ENCODE results near the gene CADPS2. TPM values are rescaled to one million over a fixed set of nuclear protein-coding genes. Genes with fewer than 3 reads are reported as not detected.

The CADPS2 gene
- total RNA-seq, 1 donor from 2014 or later = 22.0 TPM

DNA sequence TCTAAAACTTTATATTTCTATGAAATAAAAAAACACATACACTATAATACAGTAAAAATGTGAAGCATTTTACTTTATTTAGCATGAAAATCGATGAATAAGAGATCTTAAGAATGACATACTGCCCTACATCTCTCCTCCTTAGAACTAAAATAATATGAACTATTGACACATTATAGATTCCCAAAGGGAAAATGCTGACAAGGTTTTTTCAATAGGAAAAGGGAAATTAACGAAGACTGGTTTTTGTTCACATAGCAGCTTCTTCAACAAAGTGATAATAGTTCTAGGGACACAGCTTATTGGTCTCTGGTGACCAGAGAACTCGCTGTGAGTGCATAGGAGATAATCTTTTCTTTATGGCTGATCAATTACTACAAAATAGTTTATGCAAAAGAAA lies 523.8 kb downstream of the CADPS2 start:
- no peak for DNase-seq

DNA sequence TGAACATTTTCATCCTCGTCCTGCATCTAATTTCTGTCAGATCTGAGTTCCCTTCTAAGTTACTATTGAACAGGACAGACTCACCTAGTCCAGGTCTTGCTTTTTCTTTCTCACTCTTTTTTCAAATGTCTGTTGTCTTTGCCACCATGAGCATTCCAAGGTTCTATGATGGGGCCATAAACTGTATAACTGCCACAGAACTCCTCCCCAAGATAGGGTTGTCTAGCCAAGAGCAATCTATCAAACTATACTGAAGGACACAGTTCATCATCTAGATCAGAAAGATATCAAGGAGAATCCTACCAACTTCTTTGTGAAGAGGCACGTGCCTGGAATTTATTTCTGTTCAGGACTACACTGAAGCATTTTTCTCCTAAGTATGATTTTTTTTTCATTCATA lies 531.6 kb downstream of the CADPS2 start:
- no peak for DNase-seq

DNA sequence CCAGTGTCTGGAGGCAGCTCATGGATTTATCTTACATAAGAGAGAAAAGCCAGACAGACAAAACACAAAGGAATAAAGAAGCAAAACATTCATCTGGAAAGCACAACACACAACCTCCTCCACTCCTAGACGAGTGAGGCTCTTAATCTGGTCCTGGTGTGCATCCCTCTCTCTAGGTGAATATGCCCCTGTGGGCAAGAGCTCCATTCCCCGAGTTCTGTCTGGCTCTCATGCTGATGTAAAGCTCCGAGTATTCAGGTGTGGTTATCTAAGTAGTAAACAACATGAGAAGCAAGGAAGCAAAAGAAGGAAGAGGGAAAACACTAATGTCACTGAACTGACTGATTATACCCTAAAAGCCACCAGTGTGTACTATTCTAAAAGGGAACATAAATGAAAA lies 533.8 kb downstream of the CADPS2 start:
- DNase-seq = no peak

DNA sequence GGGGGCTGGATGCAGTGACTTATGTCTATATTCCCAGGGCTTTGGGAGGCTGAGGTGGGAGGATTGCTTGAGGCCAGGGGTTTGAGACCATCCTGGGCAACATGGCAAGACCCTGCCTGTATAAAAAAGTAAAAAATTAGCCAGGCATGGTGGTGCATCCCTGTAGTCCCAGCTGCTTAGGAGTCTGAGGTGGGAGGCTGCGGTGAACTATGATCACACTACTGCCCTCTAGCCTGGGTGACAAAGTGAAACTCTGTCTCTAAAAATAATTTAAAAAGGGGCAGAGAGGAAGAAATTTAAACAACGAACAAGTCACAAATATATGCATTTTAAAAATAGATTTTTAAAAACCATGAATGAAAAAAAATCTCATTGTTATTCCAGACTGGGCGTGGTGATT lies 535.6 kb downstream of the CADPS2 start:
- no peak for DNase-seq

DNA sequence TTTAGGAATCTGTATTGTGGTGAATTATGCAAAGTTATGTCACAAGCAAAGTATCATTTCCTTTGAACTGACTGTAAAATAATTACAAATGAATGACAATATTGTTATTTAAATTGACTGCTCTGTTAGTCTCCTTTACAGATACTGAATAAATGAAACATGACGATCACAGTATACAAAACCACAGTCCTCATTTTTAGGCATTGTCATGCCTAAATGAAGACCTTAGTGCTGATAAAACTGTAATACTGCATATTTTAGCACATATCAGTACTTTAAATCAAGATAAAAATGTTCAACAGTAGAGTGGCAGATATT lies 542.0 kb downstream of the CADPS2 start:
- DNase-seq = no peak

DNA sequence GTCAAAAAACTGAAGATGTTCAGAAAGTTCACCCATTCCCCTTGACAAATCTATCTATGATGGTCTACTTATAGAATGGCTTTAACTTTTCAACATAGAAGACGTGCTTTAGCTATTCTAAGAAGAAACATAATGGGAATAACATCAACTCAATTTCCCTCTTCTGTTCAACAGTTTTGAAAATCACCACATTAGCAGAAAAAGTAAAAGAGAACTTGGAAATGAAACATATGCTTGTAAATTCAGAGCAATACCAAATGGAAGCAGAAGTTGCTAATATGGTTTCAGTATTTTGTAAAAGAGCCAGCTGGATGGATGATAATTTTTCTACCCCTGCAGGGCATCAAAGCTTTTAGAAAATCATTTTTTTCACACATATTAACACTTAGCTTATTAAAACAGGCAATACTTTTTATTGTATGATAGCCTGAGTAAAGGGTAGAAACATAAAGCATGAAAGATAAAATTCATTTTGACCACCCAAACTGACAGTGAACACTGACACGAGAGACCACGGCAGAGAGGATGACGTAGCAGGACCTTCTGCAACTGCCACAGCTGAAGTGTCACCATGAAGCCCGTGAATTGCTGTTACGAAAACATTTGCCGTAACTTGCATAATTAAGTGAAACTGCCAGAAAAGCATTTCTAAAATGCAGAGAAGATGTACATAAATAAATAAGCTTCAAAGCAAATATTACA lies 542.5 kb downstream of the CADPS2 start:
- no peak for DNase-seq

DNA sequence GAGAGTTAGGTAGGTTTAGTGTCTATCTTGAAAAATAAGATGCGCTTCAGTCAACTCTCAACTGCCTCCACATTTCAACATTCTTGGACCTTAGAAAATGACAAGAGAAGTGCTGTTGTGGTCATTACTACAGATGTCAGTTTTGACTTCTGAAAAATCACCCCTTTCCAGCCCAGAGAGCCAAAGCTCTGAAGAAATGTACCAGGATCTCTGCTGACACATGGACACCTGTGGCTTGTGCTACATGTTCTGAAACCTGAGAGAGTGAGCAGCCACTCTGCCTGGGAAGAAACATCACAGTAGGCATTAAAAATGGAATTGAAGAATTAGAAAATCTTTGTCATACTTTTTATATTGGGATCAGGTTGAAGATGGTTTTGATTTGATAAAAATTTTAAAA lies 545.8 kb downstream of the CADPS2 start:
- DNase-seq = no peak

DNA sequence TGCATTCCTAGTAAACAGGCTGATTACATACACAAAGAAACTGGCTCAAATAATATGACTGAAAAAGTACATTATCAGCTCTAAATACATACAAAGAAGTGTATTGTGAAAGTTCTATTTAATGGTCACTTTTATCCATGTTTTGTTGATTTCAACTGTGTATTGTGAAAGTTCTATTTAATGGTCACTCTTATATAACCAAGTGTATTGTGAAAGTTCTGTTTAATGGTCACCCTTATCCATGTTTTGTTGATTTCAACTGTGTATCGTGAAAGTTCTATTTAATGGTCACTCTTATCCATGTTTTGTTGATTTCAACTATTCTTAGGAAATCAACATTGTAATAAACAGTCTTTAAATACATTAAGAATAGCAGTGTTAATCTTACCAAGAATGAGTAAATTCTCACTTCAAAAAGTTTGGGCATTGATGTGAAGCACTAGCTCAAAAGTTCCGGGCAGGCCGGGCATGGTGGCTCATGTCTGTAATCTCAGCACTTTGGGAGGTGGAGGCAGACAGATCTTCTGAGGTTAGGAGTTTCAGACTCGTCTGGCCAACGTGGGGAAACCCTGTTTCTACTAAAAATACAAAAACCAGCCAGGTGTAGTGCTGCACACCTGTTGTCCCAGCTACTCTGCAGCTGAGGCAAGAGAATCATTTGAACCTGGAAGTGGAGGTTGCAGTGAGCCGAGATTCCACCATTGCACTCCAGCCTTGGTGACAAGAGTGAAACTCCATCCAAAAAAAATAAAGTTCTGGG lies 546.9 kb downstream of the CADPS2 start:
- DNase-seq = no peak

DNA sequence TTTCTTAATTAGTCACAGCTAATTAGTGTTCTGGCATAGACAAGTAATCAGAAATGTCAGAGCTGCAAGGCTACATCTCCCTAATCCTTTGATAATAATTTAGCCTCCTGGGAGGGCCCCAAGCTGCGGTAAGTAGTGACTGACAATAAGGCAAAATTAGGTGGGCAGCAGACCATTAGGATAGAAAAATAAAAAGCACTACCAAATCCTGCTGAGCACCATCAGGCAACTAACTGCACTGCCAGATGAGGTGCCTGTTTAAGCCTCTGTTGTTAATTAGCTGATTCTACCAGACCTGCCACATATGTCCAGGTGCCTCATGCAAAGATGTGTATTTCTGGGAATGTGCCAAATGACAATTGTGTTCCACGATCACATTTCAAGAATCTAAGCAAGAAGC lies 549.2 kb downstream of the CADPS2 start:
- no peak for DNase-seq

DNA sequence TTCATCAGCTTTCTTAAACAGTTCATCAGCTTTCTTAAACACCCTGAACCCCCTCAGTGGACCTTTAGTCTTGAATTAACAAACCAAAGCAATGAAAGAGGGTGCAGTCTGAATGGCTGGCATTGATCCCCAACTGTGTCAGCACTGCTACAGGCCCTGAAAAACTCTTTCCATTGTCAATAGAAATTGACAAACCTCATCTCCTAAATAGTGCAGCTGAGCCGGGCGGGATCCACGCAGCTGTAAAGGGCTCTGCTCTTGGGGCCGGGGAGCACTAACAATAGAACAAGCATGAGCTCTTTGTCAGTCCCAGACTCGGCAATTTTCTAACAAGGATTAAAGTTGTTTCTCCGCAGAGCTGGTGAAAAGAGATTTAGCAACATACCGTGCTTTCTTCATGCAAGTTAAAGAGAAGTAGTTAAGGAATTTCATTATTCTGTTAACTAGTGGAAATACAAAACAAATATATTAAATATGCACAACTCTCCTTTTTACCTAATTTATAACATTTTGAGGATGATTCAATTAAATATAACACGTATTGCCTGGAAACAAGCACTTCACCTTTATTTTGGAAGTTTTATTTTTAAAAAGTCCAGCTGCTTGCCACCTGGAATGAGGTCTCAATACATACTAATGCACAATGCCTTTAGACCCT lies 557.0 kb downstream of the CADPS2 start:
- no peak for DNase-seq

DNA sequence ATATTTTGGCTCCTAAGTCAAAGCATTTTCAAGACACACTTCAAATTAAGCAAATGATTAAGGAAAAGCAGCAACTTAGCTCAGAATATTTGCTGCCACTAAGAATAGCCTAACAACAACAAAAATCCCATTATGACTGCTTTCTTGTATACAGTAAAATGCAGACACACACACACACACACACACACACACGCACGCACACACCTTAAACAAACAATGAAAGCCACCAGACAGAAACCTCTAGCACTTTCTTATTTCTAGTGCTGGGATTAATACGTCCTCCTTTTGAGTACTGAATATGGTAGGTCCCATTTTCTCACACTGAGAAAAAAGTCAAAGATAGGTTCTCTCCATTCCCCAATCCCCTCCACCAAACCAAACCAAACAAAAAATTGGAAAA lies 558.3 kb downstream of the CADPS2 start:
- no peak for DNase-seq

DNA sequence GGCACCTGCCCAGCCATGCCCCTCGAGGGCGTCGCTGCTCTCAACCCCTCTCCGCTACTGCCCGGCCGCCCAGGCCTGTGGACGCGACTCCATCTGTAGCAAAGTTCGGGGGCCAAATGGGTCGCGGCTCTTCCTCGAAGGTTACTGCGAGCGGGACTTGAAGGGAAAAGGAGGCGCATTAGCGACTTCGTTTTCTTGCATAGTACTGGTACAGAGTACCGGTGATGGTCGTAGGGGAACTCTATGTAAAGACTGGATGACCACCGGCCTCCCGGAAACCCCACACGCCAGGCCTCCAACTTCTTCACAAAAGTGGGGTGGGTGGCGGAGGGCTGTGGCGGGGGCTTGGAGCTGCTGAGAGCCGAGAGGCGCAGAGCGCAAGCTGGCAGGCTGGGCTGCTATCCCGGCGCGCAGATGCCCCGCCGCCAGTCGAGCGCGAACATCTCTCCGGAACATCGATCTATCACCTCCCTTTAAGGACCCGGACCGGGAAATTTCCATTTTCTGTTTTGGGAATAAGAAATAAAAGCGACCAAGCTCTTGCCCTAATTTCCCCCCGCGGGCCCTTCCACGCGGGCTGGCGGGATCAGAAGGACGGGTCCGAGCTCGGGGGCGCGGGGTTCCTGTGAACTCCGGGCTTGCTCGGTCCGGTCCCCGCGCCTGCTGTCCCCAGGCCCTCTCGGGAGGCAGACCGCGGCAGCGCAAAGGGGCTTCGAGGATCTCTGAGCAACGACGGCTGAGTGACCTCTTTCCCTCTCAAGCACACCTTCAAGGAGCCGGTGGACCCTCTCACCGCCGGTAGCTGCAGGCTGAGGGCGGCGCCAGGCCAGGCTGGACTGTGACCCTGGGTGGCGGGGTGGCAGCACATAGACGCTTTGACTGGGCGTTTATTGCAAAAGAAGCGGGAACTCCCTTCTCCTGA lies 569.5 kb downstream of the CADPS2 start:
- DNase-seq = peak; percentile 28

DNA sequence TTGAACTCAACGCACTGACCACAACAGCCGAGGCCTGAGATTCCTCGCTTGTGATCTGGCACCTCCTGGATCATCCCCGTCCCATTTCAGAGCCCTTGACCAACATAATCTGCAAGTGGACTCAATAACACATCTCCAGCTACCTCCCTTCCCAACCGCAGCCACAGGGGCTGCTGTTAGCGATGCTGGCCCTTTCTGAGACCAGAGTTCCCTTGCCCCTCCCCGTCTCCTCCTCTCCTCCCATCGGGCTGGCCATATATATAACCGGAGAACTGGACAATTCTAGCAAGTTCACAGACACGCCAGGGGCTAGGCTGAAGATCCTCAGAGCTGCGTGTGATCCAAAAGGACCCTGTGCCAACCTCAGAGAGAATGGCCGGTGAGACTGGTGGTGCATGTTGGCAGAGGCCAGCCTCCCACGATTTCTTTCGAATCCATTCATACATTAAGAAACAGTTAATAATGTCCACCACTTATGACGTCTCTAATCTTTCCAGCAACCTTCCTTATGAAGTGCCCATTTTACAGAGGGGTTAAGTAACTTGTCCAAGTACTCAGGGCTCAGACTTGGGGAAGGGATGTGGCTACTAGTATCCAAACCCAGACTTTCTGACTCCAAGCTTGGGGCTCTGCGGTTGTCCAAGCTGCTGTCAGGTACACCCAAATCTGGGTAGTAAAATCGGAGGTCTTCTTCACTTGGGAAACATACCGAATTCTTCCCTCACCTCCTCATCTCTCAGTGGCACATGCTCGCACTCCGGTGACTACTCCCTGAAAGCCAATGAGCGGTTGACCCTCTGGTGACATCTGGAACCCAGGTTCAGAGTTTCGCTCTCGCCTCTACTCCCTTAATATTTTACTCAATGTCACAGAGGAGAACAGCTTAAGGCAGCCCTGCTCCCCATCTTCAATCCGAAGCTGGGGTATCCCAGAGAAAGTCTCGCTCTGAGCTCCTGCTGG lies 570.5 kb downstream of the CADPS2 start:
- DNase-seq = no peak

DNA sequence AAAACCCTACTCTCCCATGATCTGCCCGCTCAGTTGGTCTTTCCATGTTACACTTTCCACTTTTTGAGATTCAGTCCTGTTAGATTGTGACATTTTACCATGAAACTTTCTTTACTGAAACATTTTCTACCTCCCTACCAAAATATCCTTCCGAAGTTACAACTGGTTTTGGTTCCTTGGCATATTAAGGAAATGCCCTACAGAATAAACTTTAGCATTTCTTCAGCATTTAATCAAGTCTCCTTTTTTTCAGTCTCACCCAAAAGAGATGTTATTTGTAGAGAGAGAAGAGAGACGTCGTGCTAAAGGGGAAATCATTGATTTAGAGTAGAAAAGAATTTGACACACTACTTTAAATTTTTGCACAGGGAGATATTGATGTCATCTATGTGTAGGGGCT lies 572.0 kb downstream of the CADPS2 start:
- no peak for DNase-seq

DNA sequence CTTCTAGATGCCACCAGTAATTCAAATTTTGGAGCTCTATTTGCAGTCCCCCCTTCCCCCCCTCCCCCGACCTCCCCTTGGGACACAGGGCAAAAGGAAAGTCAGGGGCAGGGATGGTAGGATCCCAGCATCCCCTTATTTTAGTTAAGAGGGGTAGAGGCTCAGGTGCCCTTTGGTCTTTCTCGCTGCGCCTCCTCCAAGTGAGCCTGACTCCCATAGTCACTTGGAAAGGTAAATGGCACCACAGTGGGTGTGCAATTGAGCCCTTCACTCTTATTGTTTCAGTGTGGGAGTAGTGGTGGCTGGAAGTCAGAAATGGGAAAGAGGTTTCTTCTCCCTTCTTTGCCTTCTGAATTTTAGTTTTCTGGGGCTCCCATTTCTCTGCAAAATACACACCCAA lies 573.5 kb downstream of the CADPS2 start:
- DNase-seq = no peak

DNA sequence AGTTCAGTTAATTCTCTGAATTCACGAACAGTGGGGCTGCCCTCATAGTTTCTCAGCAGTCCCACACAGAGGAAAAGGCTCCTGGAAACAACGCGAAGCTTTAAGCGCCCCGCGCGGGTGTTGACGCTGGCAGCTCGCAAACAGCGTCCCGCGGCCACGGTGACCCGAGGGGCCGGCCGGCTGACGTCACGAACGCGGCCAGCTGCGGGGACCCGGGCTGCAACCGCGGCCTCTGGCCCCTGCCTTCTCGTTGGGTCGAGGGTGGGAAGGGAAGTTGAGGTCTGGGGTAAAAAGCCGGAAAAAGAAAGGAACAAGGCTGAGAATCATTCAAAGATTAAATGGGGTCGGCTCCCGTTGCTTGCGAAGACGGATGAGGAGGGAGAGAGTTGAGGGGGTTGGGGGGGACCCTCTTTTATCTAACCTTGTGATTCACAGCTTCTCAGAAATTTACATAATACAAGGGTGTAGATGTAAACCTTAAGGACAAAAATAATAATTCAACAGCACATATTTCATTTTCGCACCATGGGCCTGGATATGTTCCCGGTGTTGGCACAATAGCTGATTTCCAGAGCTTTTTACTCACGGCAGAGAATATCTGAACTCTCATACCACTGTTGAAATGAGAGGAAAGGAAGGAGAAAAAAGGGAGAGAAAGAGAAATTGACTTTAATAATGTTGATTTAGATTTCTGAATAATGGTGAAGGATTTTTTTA lies 574.4 kb downstream of the CADPS2 start:
- no peak for DNase-seq

DNA sequence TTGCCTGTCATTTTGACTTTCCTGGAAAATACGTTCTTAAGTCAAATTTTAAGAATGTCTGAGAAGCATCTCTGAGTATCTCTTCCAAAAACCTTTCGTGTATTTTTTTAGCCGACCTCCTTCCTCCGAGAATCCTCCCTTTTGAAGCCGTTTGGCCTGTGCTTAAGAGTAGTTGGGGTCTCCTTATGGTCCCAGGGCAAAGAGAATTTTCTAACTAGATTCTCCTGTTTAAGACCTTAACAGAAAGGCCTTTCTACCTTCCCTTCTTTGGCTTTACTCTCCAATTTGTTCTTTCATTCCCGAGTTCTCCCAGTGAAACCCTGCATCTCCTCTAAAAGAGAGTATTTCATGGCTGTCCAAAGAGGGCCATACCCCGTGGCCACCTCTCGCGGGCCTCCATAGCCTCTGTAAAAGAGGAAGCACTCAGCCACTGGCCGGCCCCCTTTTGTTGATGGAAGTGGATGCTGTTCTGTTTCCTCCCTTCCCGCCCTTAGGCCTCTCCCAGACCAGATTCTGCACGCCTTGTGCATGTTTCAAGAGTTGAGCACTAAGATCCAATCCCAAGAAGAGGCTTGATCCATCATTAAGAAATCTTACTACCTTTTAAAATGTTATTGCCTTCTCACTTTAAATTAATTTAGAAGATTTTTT lies 575.1 kb downstream of the CADPS2 start:
- peak; percentile 18 for DNase-seq

DNA sequence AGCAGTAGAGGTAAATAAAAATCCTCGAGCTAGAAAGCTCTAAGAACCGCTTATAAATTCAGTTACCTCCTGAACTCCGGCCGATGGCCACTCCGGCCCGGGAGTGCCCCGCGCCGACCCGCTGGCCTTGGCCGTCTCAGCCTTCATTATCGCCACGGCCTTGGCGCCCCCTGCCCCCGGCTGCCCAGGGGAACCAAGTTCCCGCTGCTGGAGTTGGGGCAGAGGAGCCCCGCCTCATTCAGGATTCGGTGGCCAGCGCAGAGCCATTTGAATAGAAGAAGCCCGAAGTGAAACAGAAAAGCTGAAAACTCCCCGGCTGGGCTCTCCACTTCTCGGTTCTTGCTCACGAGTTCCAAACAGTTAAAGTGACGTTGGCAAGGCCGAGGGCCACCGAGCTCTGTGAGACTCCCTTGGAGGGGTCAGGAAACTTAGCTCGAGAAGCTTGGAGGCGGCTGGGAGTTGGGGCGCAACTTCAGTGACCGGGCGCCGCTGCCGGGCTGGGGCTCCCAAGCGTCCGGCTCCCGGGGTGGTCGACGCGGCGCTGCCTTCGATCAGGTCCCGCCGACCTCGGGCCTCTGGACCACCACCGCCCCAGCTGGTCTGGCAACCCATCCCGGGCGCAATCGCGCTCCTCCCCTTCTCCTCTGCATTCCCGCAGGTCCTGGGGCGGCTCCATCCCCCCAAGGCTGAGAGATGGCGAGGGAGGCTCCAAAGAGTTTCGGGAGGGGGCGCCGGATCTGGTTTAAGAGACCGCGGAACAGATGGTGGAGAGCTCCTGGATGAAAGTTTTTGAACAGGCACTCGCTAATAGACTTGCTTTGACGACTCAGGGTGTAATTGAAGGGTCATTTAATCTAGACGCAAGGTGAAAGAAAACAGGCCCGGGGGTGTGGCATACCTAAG lies 575.9 kb downstream of the CADPS2 start:
- DNase-seq = peak; percentile 47

DNA sequence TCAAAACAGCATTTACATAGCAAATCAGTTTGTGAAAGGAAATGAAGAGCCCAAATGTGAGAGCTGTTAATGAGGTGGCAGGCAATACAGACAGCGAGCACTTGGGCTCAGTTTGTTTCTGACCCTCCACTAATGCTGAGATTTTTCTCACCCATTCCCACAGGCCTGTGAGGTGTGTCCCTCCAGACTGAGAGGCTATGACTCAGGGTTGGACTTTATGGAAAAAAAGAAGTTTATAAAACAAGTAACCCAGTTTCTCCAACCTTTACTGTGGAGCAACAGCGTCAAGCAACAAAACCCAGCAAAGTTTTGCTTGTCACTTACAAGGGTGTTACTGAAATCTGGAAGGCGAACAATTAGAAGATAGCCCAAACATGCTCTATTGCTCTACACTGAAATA lies 576.8 kb downstream of the CADPS2 start:
- no peak for DNase-seq

All from tongue (tissue), 2 donors.